IPS-11a (cell line): ENCODE data around the gene CDKL4.
"Not testable (repeated sequence)": the region's sequence is repeated elsewhere in the genome, so short reads cannot be mapped to it uniquely, and the experiment has no call there.

Experiments
- H3K4me3 ChIP-seq: one replicate; pipeline ENCODE4 v1.5.1; 2013; ENCODE audit warnings: low read depth, low read length, control low read depth

CDKL4 gene

GRCh38 chr2:39243469-39244123, at the start of gene CDKL4:
TSS of gene CDKL4 (minus strand) at chr2:39243970.
- H3K4me3 ChIP-seq: no peak within 1 kb of the TSS

GRCh38 chr2:39290433-39290832, 46.7 kb upstream of the CDKL4 start:
- no peak overlapping the region for H3K4me3 ChIP-seq

- H3K4me3 ChIP-seq: no peak overlapping the region
Measured at GRCh38 chr2:39289609-39290008, 45.8 kb upstream of the CDKL4 start.

DNA sequence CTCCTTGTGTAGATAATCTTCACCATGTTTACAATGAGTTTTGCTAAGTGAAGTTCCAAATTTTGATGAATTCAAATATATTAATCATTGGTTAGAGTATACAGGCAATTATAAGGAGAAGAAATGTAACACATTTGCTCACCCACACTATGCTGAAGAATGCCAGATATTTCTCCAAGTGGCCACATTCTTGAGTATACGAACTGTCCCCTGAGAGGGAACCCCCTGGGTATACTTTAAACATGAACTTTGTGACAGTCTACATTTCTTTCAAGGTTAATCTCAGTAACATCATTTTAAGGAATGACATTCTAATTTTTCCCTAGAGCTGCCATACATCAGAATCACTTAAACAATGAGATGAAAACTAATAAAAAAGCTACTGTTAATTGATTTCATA, 39.8 kb upstream of the CDKL4 start:
- H3K4me3 ChIP-seq: no peak overlapping the region

- H3K4me3 ChIP-seq: no peak overlapping the region
Measured at GRCh38 chr2:39281391-39281790, 37.6 kb upstream of the CDKL4 start.

DNA sequence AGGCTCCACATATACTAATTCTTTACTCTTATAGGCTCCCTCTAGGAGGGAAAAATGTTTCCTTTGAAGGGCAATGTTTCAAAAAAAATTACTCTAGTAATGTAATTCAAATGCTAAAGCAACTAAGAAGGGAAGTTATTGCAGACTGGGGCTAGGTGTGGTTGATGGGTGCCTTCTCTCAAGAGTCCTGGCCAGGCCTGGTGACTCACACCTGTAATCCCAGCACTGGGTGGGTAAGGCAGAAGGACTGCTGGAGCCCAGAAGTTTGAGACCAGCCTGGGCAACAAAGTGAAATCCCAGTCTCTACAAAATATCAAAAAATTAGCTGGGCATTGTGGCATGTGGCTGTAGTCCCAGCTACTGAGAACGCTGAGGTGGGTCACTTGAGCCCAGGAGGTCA, 31.2 kb upstream of the CDKL4 start:
- H3K4me3 ChIP-seq: no peak overlapping the region

- H3K4me3 ChIP-seq: no peak overlapping the region
Measured at GRCh38 chr2:39269941-39270340, 26.2 kb upstream of the CDKL4 start.

- H3K4me3 ChIP-seq: no peak overlapping the region
Measured at GRCh38 chr2:39266916-39267434, 23.2 kb upstream of the CDKL4 start.

- no peak overlapping the region for H3K4me3 ChIP-seq
Measured at GRCh38 chr2:39266139-39266805, 22.5 kb upstream of the CDKL4 start.

- no peak overlapping the region for H3K4me3 ChIP-seq
Measured at GRCh38 chr2:39265315-39265714, 21.5 kb upstream of the CDKL4 start.

DNA sequence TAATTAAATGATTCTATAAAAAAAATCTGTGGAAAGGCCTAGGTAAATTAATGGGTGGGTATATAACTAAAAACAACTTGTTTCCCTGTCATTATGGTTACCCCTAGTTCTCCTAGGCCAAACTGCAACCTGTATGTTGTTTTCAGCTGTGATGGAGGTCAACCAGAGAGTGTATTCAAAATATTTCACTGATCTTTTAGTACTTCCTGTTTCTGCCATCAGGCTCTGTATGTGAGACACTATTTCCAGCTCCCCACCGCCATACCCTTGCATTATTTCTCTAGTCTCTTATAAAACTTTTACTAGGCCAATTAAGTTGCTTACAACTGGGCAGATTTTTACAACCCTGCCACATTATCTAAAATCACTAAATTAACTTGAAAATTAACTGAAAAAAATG, 21.0 kb upstream of the CDKL4 start:
- no peak overlapping the region for H3K4me3 ChIP-seq

GRCh38 chr2:39260087-39260486, 16.3 kb upstream of the CDKL4 start:
- no peak overlapping the region for H3K4me3 ChIP-seq

DNA sequence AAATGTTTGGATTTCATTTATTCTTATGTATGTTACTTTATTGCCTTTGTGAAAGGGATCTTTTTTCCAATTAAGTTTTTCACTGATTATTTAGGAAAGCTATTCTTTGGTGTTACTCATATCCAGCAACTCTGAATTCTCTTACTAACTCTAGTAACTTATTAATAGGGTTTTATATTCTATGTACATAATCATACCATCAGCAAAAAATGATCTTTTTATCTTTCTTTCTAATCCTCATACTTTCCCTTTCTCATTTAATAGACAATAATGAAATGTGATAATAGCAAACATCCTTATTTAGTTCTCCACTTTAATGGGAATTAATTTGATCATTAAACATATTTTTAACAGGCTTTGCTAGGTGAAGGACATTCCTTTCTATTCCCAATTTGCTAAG, 12.3 kb upstream of the CDKL4 start:
- H3K4me3 ChIP-seq: no peak overlapping the region

DNA sequence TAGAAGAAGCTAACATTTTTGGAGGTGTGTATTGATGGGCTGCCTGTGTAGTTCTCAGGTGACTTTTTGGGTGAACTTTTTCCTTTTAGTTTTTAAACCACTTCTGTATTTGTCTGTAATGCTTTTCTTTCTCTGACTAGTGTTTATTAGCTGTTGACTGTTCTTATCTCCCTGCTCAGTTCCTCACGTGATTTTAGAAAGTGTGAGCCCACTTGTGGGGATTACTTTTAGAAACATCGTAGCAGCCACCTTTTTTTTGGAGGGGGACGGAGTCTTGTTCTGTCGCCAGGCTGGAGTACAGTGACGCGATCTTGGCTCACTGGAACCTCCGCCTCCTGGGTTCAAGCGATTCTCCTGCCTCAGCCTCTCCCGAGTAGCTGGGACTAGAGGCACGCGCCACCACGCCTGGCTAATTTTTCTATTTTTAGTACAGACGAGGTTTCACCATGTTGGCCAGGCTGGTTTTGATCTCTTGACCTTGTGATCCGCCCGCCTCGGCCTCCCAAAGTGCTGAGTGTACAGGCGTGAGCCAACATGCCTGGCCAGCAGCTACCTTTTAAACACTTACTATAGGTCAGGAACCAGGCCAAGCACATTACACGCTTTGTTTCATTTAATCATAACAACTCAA, 9.2 kb upstream of the CDKL4 start:
- no peak overlapping the region for H3K4me3 ChIP-seq

DNA sequence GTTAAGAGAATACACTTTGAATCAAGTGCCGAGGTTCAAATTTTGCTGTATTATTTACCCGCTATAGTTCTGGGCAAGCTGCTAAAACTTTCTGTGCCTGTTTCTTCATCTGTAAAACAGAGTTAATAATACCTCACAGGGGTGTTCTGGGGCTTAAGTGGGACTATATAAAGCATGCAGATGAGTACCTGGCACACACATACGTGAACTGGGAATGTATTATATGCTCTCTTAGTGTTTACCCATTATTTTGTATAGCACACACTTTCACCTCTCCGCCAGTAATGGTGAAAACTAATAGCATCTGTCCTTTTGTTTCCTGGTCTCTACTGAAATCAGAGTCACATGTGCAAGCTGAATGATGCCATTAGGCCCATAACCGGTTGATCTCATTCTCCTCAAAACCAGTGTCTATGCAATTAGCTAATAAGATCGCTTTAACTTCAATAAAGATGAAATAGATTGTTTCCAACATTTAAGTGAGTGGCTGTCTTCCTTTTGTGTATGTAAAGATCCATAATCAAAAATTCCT, 3.8 kb upstream of the CDKL4 start:
- no peak overlapping the region for H3K4me3 ChIP-seq

GRCh38 chr2:39246382-39246980, 2.7 kb upstream of the CDKL4 start:
- no peak overlapping the region for H3K4me3 ChIP-seq

DNA sequence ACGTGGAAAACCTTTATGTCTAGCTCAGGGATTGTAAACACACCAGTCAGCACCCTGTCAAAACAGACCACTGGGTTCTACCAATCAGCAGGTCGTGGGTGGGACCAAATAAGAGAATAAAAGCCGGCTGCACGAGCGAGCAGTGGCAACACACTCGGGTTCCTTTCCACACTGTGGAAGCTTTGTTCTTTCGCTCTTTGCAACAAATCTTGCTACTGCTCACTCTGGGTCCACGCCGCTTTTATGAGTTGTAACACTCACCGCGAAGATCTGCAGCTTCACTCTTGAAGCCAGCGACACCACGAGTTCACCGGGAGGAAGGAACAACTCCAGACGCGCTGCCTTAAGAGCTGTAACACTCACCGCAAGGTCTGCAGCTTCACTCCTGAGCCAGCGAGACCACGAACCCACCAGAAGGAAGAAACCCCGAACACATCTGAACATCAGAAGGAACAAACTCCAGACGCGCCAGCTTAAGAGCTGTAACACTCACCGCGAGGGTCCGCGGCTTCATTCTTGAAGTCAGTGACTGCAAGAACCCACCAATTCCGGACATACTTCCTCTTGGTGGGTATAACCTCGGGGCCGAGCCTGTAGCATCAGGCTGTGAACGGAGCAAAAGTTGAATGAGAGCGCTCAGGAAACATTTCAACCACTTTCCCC, 1.3 kb upstream of the CDKL4 start:
- not testable (repeated sequence) for H3K4me3 ChIP-seq

- H3K4me3 ChIP-seq: not testable (repeated sequence)
Measured at GRCh38 chr2:39244241-39244862, 582 bp upstream of the CDKL4 start.

DNA sequence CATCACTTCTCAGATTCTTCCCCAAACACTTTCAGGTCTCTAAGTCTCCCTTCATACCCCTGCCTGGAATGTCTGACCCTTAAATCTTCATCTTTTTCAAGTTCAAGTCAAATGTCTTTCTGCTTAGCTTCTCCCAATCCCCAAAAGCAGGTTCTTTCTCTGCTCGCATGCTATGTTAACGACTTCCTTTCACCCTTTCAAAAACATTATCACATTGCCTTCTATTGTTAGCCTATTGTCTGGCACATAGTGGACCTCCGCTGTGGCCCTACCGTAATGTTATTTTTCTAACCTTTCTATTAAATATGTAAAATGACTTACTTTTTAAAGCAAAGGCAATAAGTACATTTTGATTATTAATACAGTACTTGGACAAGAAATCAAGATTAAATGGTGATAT, 2.2 kb downstream of the CDKL4 start:
- H3K4me3 ChIP-seq: no peak overlapping the region

- no peak overlapping the region for H3K4me3 ChIP-seq
Measured at GRCh38 chr2:39240758-39241157, 3.0 kb downstream of the CDKL4 start.

GRCh38 chr2:39234754-39235153, 9.0 kb downstream of the CDKL4 start:
- H3K4me3 ChIP-seq: no peak overlapping the region
